ENCODE results near the gene EPHB1.

DNA sequence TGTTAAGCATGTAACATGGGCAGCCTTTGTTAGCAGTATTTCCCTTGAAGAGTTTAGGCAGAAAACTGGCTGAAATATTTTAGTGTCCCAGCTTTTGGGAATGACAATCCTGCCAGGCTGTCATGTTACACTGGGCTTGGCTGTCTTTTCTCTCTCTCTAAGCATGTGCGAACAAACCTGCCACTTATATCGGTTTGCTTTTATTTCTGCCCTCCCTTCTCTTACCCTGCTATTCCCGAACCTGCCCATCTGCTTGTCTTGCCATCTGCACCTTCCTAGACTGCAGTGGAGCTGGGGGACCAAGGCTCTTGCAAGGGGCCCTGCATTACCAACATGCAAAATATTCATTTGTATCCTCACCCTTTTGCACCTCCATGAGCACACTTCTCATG lies 339.6 kb downstream of the EPHB1 start:
- TF ChIP-seq, protein P1, sequence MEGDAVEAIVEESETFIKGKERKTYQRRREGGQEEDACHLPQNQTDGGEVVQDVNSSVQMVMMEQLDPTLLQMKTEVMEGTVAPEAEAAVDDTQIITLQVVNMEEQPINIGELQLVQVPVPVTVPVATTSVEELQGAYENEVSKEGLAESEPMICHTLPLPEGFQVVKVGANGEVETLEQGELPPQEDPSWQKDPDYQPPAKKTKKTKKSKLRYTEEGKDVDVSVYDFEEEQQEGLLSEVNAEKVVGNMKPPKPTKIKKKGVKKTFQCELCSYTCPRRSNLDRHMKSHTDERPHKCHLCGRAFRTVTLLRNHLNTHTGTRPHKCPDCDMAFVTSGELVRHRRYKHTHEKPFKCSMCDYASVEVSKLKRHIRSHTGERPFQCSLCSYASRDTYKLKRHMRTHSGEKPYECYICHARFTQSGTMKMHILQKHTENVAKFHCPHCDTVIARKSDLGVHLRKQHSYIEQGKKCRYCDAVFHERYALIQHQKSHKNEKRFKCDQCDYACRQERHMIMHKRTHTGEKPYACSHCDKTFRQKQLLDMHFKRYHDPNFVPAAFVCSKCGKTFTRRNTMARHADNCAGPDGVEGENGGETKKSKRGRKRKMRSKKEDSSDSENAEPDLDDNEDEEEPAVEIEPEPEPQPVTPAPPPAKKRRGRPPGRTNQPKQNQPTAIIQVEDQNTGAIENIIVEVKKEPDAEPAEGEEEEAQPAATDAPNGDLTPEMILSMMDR (conservative IDR thresholded peaks at IDR 0.05), result no peak
- no peak for TF ChIP-seq ZFX (IDR thresholded peaks at IDR 0.05)

All from C4-2B (cell line).